Stimulated activated CD8-positive, alpha-beta memory T cell treated with anti-CD3 and anti-CD28 coated beads, Interleukin-2, amount 100 ng/mL, for 1 hour (primary cell): Measurements from ENCODE around the gene HOXA7.

Experiments
- DNase-seq, 2 donors: peaks; one replicate each; pipeline ENCODE4 v3.0.0-alpha.2; 2020; ENCODE audit warnings: low read depth in 2 of 2

HOXA7 gene

DNA sequence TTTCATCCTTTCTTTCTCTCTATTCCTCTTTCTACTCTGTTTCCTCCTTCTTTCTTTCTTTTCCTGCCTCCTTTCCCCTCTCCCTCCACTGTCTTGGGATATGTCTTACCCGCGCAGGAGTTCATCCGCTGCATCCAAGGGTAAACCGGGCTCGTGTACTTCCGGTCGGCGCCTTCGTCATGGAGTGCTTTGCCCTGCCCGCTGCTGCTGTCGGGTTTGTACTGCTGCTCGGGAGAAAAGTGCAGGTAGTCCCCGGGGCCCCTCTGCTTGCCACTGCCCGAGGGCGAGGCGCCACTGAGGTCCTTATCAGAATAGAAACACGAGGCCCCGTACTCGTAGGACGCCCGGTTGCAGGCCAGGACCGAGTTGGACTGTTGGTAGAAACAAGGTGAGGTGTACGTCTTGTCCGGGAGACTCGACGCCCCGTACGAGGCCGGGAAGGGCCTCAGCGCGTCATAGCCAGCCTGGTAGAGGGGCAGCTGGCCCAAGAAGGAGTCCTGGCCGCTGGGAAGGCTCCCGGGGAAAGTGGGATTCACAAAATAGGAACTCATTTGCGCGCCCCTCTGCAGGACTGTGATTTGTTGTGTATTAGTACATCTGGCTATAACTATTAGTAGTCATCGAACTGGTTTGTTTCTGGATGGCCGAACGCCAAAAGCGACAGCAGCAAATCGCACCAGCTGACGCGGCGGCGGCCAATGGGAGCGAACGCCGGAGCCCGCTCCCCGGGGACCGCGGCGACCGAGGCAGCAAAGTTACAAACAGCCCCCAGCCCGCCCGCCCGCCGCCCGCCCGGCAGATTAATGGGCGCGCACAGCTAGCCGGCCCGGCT, 9.1 kb downstream of the HOXA7 start, which contains the start of gene HOXA6:
HOXA6 (minus strand) TSS at position 576 of the 832 bp plus-strand sequence; CDS start at position 551, 25 bp downstream.
- DNase-seq: no peak

DNA sequence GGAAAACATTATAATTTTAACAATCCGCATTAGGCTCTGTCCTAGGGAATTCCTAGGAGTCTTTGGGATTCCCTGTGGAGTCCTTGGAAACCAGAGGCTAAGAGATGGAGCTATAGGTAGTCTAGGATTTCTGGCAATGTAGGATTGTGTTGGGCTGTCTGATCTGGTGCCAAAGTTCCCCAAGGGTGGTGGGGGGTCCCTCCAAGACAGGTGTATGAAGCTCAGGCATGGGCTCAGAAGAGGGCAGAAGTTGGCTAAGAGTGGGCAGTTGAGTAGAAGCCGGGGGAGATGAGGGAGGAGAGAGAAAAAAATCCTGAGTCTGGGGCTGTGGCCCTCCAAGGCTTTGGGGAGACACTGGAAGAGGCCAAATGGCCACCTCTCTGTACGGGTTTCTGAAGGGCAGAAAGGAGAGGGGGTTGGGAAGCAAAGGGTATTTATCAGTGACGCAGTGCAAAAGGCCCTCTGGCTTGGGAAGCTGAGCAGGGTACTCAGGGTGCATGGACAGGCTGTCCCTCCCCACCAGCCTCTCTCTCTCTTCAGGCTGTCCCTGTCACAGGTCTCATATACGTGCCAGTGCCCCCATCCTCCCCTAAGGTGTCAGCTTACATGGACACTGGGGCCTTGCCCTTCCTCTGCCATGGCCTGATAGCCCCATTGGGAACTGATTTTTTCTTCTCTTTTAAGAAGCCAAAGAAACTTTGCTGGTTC, 9.8 kb downstream of the HOXA7 start:
- no peak for DNase-seq

DNA sequence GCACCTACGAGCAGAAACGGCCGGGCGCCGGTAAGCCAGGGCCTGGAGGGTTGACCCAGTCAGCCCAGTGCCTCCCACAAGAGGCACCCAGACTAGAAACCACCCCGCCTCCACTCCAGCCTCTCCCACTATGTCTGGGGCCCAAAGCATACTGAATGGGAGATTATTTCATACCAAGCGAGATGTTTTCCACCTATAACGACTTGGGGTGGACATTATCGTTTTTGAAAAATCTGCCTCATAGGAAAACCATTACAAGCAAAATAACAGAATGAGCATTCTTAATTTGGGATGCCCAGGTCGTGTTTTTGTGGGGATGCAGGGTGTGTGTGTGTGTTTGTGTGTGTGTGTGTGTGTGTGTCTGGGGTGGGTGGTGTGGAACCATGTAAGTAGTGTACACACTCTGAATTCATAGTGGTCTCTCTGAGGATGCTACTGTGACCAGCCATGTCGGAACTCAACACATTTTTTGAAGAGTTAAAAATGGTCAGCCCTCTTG, 10.5 kb downstream of the HOXA7 start:
- no peak for DNase-seq

DNA sequence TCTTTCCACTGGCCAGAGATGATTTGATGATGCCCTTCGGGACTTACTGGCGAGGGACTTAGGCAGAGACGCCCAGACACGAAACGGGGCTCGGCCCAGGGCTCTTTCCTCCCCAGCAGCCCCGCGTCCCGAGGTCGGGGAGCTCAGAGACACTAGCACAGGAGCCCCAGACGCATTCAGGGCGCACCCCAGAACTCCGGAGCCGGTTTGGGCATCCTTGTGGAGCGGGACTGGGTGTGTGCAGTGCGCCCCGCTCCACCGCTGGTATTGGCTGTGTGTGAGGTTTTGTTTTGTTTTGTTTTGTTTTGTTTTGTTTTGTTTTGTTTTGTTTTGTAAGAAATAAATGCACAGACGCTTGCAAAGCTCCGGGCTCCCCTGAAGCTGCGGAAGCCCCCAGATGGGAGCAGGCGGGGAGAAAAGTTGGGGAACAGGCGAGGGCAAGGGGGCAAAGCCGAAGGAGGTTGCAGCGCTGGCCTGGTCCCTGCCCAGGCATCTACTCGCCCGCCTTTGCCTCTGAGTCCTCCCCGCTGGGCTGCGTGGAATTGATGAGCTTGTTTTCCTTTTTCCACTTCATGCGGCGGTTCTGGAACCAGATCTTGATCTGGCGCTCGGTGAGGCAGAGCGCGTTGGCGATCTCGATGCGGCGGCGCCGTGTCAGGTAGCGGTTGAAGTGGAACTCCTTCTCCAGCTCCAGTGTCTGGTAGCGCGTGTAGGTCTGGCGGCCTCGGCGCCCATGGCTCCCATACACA, 11.1 kb downstream of the HOXA7 start:
- no peak for DNase-seq

DNA sequence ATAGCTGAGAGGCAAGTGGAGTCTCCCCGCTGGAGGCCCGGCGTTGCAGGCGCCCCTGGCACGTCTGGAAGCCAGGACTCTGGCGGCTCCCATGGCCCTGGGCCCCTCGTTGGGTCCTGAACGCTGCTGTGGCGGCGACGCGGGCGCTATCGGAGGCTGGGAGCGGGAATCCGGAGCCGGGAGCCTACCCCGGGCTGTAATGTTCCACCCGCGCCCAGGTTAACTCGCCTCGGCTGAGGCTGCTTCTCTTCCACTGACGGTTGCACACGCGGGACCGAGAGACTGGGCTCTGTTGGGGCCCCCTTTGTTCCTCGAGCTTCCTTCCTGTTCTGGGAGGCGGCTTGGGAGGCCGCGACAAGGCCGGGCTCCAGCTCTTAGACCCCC, 11.7 kb downstream of the HOXA7 start:
- DNase-seq: no peak

DNA sequence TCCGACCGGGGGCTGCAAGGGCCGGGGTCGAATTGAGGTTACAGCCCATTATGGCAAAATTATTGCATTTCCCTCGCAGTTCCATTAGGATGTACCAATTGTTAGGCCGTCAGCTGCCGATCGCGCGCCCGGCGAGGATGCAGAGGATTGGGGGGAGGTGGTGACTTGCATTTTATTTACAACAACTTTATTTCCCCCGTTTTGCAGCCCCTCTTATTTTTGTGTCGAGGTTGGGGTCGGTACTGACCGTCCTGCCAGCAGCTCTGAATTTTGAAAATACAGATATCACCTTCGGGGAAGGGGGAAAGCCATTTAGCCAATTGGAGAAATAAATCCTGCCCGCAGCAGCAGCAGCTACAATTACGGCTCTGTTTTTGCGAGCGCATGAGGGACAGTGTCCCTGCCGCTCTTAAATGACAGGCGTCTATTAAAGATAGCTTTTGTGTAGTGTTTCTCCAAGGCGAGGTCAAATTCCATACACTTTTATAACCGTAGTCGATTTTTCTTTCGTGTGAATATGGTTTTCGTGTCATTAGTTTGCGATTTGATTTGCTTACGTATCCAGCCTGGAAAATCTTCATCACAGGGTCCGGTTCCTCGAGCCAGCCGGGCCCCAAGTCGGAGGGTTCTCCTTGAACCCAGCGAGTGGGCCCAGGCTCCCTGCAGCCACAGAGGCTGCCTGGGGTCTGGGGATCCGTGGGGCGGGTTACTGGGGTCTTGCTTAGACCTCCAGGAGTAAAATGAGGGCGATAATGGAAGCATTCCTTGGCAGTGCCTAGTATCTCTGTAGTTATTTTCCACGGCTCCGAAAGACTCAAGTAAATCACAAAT, 12.3 kb downstream of the HOXA7 start:
- DNase-seq: no peak

DNA sequence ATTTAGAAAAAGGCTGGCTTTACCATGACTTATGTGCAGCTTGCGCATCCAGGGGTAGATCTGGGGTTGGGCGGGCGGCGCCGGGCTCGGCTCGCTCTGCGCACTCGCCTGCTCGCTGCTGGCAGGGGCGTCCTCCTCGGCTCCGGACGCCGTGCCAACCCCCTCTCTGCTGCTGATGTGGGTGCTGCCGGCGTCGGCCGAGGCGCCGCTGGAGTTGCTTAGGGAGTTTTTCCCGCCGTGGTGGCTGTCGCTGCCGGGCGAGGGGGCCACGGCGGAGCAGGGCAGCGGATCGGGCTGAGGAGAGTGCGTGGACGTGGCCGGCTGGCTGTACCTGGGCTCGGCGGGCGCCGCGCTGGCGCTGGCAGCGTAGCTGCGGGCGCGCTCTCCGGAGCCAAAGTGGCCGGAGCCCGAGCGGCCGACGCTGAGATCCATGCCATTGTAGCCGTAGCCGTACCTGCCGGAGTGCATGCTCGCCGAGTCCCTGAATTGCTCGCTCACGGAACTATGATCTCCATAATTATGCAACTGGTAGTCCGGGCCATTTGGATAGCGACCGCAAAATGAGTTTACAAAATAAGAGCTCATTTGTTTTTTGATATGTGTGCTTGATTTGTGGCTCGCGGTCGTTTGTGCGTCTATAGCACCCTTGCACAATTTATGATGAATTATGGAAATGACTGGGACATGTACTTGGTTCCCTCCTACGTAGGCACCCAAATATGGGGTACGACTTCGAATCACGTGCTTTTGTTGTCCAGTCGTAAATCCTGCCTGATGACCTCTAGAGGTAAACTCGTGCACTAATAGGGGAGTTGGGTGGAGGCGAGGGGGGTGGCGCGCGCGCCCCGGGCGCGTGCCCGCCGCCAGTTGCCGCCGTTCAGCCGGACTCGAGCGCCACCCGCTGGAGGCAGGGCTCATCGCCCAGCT, 13.2 kb downstream of the HOXA7 start, which contains the start of gene HOXA5:
HOXA5 (minus strand) TSS at position 659 of the 927 bp plus-strand sequence; CDS start at position 585, 74 bp downstream.
- no peak for DNase-seq

DNA sequence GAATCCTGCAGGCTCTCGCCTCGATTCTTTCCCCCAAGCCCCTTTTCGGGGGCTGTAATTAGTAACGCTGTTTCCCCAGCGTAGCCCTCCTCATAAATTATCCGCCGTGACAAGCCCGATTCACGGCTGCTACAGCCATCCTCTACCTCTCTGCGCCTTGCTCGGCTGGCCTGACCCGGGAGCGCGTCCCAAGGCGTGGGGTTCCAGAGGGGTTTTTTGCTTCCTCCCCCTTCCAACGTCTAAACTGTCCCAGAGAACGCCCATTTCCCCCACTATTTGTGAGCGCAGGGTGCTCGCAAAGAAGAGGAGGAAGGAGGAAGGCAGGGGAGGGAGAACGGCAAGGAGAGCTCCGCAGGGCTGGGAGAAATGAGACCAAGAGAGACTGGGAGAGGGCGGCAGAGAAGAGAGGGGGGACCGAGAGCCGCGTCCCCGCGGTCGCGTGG, 13.9 kb downstream of the HOXA7 start:
- DNase-seq: no peak

DNA sequence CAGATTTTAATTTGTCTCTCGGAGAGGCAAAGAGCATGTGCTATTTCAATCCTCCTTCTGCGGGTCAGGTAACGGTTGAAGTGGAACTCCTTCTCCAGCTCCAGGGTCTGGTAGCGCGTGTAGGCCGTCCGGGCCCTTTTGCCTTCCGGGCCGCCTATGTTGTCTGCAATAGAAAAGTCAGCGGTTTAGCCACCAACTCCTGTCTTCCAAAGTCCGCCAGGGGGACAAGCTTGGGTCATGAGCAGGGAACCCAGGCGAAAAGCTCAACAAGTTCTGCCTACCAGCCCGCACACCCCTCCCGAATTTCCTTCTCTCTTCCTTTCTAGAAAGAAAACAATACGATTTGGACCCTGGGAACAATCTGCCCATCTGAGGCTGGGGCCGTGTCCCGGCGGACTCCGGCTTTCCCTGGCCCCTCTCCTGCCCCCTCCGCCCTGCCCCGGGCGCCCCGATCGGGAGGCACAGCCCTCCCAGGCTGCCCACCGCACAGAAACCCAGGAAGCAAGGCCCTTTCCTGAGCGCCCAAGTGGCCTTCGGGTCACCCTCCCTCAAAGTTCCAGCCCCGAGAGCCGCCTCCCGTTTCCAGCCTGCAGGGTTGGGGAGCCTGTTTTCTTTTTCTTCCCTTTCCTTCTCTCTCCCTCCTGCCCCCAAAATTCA, 14.4 kb downstream of the HOXA7 start:
- no peak for DNase-seq

DNA sequence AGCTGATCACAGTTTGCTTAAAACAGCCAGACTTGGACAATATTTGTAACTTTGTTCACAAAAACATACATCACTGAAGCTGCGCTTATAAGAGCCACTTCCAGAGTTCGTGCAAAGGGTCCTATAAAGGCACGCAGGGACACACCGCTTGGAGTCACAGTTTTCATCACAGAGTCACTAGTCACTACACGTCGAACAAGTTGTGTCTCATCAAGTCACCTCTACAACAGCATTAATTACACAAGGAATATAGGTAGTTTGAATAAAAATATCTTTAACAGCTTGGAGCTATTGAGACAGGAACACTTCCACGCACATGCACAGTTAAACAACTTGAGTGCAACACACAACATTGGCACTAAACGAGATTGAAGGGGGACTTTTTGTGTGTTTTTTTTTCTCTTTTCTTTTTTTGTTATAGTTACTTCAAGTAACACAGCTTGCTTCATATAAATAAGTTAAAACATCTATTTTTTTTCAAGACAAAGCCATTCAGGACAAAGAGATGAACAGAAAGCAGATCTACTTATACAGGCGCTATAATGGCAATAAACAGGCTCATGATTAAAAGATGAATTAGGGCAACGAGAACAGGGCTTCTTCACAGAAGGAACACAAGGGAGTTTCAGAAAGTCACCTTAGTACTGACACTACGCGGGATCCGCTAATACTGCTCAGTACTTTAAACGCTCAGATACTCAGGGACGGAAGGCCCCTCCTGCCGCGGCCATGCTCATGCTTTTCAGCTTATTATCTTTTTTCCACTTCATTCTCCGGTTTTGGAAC, 15.1 kb downstream of the HOXA7 start:
- DNase-seq: no peak

DNA sequence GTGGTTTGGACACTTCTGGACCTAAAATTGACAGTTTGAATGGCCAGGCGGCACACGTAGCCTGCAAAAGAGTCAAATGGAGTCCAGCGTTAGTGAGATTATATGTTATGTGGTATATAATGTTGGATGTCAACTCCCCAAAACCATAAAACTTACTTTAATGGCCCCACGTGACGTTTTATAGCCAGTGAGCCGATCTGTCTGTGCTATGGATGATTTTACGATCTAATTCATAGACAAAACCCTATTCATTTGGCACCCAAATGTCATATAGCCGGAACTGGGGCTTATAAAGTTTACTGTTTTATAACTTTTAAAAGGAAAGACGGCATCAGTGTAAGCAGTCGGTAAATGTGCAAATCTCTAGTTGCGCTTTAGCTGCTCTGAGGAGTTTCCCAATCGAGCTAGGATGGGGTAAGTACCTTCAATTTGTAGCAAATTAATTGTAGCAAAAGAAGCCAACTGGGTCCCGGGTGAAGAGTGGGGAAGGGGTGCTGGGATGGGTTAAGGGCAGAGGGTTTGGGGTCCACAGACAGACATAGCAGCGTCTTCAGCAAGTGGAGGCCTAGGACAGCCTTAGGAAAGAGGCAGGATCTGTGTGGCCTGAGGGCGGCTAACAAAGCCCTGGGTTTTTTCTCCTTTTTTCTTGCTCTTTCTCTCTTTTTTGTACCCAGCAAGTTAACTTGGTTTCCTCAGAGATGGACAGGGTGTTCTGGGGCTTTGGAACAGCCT, 16.2 kb downstream of the HOXA7 start:
- no peak for DNase-seq

DNA sequence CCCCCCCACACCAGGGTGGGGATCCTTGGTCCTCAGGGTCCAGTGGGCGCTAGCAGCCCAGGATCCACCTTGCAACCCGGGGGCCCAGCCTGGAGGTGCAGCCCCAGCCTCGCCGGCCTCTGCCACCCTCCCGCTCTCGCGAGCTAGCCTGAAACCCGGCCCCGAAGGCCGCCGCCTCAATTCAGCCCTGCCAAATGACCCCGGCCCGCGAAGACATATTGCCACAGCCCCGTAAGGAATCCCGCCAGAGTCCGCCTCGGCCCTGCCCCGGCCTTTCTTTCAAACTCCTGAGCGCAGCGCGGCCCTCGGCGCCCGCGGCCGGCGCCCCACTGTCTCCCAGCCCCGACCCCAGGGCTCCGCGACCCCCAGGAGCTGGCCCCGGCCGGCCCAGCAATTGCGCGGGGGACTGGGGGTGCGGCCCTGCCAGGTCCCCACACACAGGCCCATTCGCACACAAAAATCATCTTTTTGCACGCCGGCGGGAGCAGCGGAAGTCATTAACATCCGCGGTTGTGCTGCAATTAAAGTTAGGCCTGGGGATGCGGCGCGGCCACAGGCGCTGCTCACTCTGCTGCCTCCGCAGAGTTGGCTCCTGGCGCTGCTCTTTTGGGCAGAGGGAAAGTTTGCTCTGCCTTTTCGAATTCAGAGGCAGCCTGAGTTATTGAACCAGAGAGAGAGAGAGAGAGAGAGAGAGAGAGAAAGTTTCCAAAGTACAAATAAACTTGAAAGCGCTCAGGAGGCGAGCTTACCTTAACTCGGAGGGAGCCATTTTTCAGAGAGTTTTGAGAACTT, 16.9 kb downstream of the HOXA7 start:
- no peak for DNase-seq

DNA sequence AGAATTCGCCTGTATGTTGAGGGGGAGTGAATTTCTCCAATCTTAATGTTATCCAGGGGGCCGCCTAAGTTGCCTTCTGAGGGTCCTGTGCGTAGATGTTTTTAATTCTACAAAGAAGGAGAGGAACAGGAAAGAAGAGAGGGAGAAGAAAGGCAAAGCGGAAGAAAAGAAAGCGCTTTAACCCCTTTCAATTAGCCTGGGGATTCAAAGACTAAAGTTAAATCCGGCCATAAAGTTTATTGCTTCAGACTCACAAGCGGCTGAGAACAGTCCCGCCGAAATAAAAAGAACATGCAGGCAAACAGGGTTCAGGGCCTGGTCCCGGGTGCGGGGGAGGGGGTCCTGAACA, 17.5 kb downstream of the HOXA7 start:
- DNase-seq: no peak

DNA sequence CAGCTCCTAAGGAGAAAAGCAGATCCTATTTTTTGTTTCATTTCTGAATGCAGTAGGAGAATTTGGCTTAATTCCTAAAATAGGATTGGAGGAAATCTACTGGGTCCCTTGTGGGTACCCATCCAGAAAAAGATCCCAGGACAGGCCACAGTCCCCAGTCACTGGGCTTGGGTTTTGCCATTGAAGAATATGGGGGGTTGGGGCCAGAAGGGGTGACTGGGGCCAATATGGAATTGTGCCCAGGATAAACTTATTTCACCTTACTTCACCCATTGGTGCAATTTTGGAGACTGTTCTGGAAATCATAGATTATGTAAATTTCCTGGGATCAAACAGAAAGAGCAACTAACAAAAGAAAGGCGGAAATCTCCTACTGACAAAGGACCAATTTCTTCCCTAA, 18.0 kb downstream of the HOXA7 start:
- no peak for DNase-seq

DNA sequence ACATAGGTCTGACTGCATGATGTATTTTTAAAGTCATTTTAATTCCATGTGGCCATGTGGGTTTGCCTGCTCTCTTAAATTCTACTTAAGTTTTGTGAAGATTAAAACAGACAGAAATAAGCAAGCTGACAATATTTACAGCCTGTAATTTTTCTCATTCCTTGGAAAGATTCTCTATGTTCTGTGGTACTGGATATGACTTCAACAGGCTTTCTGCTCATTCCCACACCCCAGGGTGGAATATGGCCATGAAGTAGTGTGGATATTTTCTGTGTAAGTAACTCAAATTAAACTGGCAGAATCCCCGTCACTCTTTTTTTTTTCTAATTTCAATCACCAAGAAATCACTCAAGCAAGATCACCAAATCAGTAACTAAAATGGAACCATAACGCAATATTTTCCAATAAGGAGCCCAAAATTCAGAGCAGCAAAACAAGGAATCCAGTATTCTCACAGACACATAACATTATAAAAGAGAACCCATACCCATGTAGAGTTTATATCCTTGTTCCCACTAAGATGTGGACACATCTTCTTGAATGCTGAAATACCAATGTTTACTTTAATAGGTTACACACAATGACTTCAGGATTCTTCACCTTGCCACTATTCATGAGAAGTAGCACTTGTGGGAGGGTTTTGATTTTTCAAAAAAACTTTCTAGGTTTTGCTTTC, 18.7 kb downstream of the HOXA7 start:
- DNase-seq: no peak

DNA sequence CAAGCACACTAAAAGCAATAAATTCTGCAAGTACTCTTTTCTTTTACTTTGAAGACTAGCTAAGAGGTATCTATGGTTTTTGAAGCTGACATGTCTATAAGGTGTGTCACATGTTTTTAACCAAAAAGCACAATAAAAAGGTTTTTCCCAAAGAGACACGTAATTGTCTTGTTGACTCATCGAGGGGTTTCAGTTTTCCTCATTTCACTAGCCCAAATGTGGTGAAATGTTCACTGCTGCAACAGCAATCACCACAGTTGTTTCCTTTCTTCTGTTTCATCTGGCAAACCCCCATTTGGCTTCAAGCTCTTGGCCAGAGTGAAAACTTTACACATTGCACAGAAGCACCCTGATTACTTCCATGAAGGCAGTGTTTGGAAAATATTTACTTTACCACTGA, 22.1 kb downstream of the HOXA7 start:
- DNase-seq: no peak
